GM19238 (cell line): ENCODE data around the gene HMG20A.
"Not testable (repeated sequence)": the region's sequence is repeated elsewhere in the genome, so short reads cannot be mapped to it uniquely, and the experiment has no call there.

Experiments
- DNase-seq: peaks from one replicate; pipeline ENCODE4 v3.0.0; 2011; ENCODE audit warnings: low spot score; ENCODE audit not compliant: insufficient read length

The HMG20A gene

GRCh38 chr15:77406846-77407245 lies 13.8 kb upstream of the HMG20A start:
- DNase-seq: no peak

GRCh38 chr15:77409259-77410156 lies 11.2 kb upstream of the HMG20A start:
- DNase-seq: no peak

- not testable (repeated sequence) for DNase-seq
Observed at GRCh38 chr15:77410157-77410500, 10.6 kb upstream of the HMG20A start.

- no peak for DNase-seq
Observed at GRCh38 chr15:77410701-77411618, 9.7 kb upstream of the HMG20A start.

GRCh38 chr15:77411619-77411976 lies 9.1 kb upstream of the HMG20A start:
- no peak for DNase-seq

- no peak for DNase-seq
Observed at GRCh38 chr15:77412972-77413698, 7.6 kb upstream of the HMG20A start.

GRCh38 chr15:77413699-77414349 lies 6.9 kb upstream of the HMG20A start:
- no peak for DNase-seq

GRCh38 chr15:77414789-77415442 lies 5.8 kb upstream of the HMG20A start:
- DNase-seq: no peak

- DNase-seq: no peak
Observed at GRCh38 chr15:77415450-77416147, 5.1 kb upstream of the HMG20A start.

- no peak for DNase-seq
Observed at GRCh38 chr15:77416148-77416455, 4.6 kb upstream of the HMG20A start.

GRCh38 chr15:77416954-77417353 lies 3.7 kb upstream of the HMG20A start:
- no peak for DNase-seq

GRCh38 chr15:77417602-77418001 lies 3.1 kb upstream of the HMG20A start:
- DNase-seq: no peak

GRCh38 chr15:77418391-77418965 lies 2.2 kb upstream of the HMG20A start:
- DNase-seq: no peak

GRCh38 chr15:77418966-77419835 lies 1.5 kb upstream of the HMG20A start:
- peak; percentile 22 for DNase-seq

- peak; percentile 87 for DNase-seq
Observed at GRCh38 chr15:77419836-77420609, 665 bp upstream of the HMG20A start, which contains the start of gene PEAK1. Gene PEAK1, minus strand, starts transcription at chr15:77420104. Its CDS starts 238,178 bp downstream, at chr15:77181926.

- no peak for DNase-seq
Observed at GRCh38 chr15:77421370-77421700, 647 bp downstream of the HMG20A start.

- DNase-seq: no peak
Observed at GRCh38 chr15:77425104-77425503, 4.4 kb downstream of the HMG20A start.

- DNase-seq: no peak
Observed at GRCh38 chr15:77426377-77426776, 5.7 kb downstream of the HMG20A start.
